Gastrocnemius medialis (tissue), 4 donors: ENCODE data around the gene CTBP2.
A peak's percentile ranks its signal among the peaks of the same experiment; 100 is the strongest.

Source experiments
- CTCF ChIP-seq, 5 experiments: fragments of 450-650 bp in 3 of 5; fragments of 200-600 bp in 2 of 5; sonication (generic) in 2 of 5; IDR thresholded peaks in 4 of 5; conservative IDR thresholded peaks in 1 of 5; 1 replicate in 4 of 5; 2 replicates in 1 of 5; pipeline ENCODE4 v1.5.1; 2016 to 2019; ENCODE audit warnings: antibody characterized with exemption in 5 of 5, mild to moderate bottlenecking in 3 of 5, moderate library complexity in 3 of 5
- POLR2A ChIP-seq, 2 donors: fragments of 450-650 bp; IDR thresholded peaks; one replicate each; pipeline ENCODE4 v1.6.1; 2017; ENCODE audit warnings: antibody characterized with exemption in 2 of 2, mild to moderate bottlenecking in 2 of 2, moderate library complexity in 2 of 2

- TF ChIP-seq POLR2A (IDR thresholded peaks at IDR 0.05) (peak in 1 of 2 donors; percentile 29), CTCF (IDR thresholded peaks at IDR 0.05 in 4 of 5, conservative IDR thresholded peaks at IDR 0.05 in 1 of 5) (no peak)
These were observed 98.0 kb downstream of the CTBP2 start for GRCh38 chr10:125062227-125062913.
